GM23338 (cell line): ENCODE measurements around the gene PREB. TPM values are rescaled to one million over a fixed set of nuclear protein-coding genes. Genes with fewer than 3 reads are reported as not detected.

Source experiments
- ATAC-seq: fragments of 200-7000 bp; cut with Tn5 transposase; 3 replicates; pipeline ENCODE4 v1.9.1; 2020
- DNase-seq: peaks from one replicate; pipeline ENCODE4 v3.0.0-alpha.2; 2015; ENCODE audit warnings: low spot score
- H2AFZ ChIP-seq: fragments of 200-600 bp; sonication (generic); 2 replicates; pipeline ENCODE4 v1.8.0; 2016; ENCODE audit warnings: antibody characterized with exemption, mild to moderate bottlenecking, moderate library complexity
- H3F3A ChIP-seq: fragments of 200-600 bp; sonication (generic); replicated peaks from 2 replicates; pipeline ENCODE4 v1.8.0; 2017; ENCODE audit warnings: antibody characterized with exemption, mixed run types, low read depth
- H3K27ac ChIP-seq: fragments of 200-600 bp; sonication (generic); 2 replicates; pipeline ENCODE4 v1.6.1; 2016; ENCODE audit warnings: low read depth
- H3K27me3 ChIP-seq: fragments of 200-600 bp; sonication (generic); 2 replicates; pipeline ENCODE4 v1.8.0; 2016; ENCODE audit warnings: mild to moderate bottlenecking, mixed run types, moderate library complexity; ENCODE audit not compliant: insufficient read depth
- H3K36me3 ChIP-seq: fragments of 200-600 bp; sonication (generic); 2 replicates; pipeline ENCODE4 v1.8.0; 2016; ENCODE audit warnings: mild to moderate bottlenecking; ENCODE audit not compliant: insufficient read depth
- H3K4me1 ChIP-seq: fragments of 200-600 bp; sonication (generic); 2 replicates; pipeline ENCODE4 v1.8.0; 2016; ENCODE audit warnings: mild to moderate bottlenecking, moderate library complexity; ENCODE audit not compliant: insufficient read depth
- H3K4me2 ChIP-seq: fragments of 200-600 bp; sonication (generic); 2 replicates; pipeline ENCODE4 v1.7.1; 2017; ENCODE audit warnings: mixed run types
- H3K4me3 ChIP-seq: fragments of 200-600 bp; sonication (generic); 2 replicates; pipeline ENCODE4 v1.6.1; 2016; ENCODE audit warnings: mixed run types
- H3K79me2 ChIP-seq: fragments of 200-600 bp; sonication (generic); replicated peaks from 2 replicates; pipeline ENCODE4 v1.8.0; 2017; ENCODE audit warnings: mild to moderate bottlenecking; ENCODE audit not compliant: insufficient read depth
- H3K9me2 ChIP-seq: fragments of 200-600 bp; sonication (generic); 2 replicates; pipeline ENCODE4 v1.8.0; 2017; ENCODE audit not compliant: insufficient read depth
- H4K20me1 ChIP-seq: fragments of 200-600 bp; sonication (generic); replicated peaks from 2 replicates; pipeline ENCODE4 v1.8.0; 2017; ENCODE audit warnings: mild to moderate bottlenecking; ENCODE audit not compliant: insufficient read depth
- H3K27ac Mint-ChIP-seq: 2 replicates; pipeline ENCODE4 v1.8.0; 2020; ENCODE audit warnings: inconsistent platforms, mild to moderate bottlenecking, moderate library complexity, mixed read lengths
- H3K27me3 Mint-ChIP-seq: 3 replicates; pipeline ENCODE4 v1.8.0; 2022; ENCODE audit warnings: low read depth, mild to moderate bottlenecking, moderate library complexity, mixed read lengths, inconsistent platforms; ENCODE audit not compliant: insufficient read depth, poor library complexity
- H3K36me3 Mint-ChIP-seq: 3 replicates; pipeline ENCODE4 v1.8.0; 2021; ENCODE audit warnings: low read depth, mild to moderate bottlenecking, inconsistent platforms, moderate library complexity, mixed read lengths
- H3K4me1 Mint-ChIP-seq: 3 replicates; pipeline ENCODE4 v1.8.0; 2020; ENCODE audit warnings: mild to moderate bottlenecking, inconsistent platforms, mixed read lengths
- H3K4me3 Mint-ChIP-seq: 3 replicates; pipeline ENCODE4 v1.8.0; 2021; ENCODE audit warnings: moderate library complexity, mild to moderate bottlenecking, inconsistent platforms, mixed read lengths
- H3K9me3 Mint-ChIP-seq: 3 replicates; pipeline ENCODE4 v1.8.0; 2020; ENCODE audit warnings: moderate library complexity, mild to moderate bottlenecking, inconsistent platforms, mixed read lengths
- CREB1 ChIP-seq: fragments of 250-450 bp; sonication (Bioruptor Pico); IDR thresholded peaks from 2 replicates; pipeline ENCODE4 v1.5.0; 2020; ENCODE audit warnings: low read depth, mild to moderate bottlenecking, moderate library complexity
- CTCF ChIP-seq, 2 experiments: fragments of 200-600 bp in 1 of 2; sonication (generic) in 1 of 2; conservative IDR thresholded peaks; 2 replicates each; pipeline versions ENCODE4 v1.5.1 to v1.6.1; 2016 to 2017; ENCODE audit warnings: antibody characterized with exemption in 2 of 2, low read depth in 2 of 2, mild to moderate bottlenecking in 2 of 2, moderate library complexity in 1 of 2
- EZH2 ChIP-seq: fragments of 200-600 bp; sonication (generic); IDR thresholded peaks from one replicate; pipeline ENCODE4 v1.8.0; 2017; ENCODE audit warnings: antibody characterized with exemption, mild to moderate bottlenecking, low read depth; ENCODE audit not compliant: unreplicated experiment
- EZH2phosphoT487 ChIP-seq: fragments of 200-600 bp; sonication (generic); IDR thresholded peaks from one replicate; pipeline ENCODE4 v1.8.1; 2018; ENCODE audit warnings: antibody characterized with exemption; ENCODE audit not compliant: unreplicated experiment
- JUNB ChIP-seq: IDR thresholded peaks from one replicate; pipeline ENCODE4 v1.6.1; 2016; ENCODE audit warnings: antibody characterized with exemption; ENCODE audit not compliant: unreplicated experiment
- NANOG ChIP-seq: IDR thresholded peaks from 2 replicates; pipeline ENCODE4 v1.6.1; 2016; ENCODE audit warnings: antibody characterized with exemption, borderline replicate concordance
- POLR2AphosphoS5 ChIP-seq: IDR thresholded peaks from 2 replicates; pipeline ENCODE4 v1.6.1; 2016; ENCODE audit warnings: antibody characterized with exemption, low read depth
- REST ChIP-seq: IDR thresholded peaks from one replicate; pipeline ENCODE4 v1.6.1; 2018; ENCODE audit warnings: antibody characterized with exemption; ENCODE audit not compliant: unreplicated experiment
- STAT1 ChIP-seq: IDR thresholded peaks from one replicate; pipeline ENCODE4 v1.6.1; 2016; ENCODE audit warnings: antibody characterized with exemption; ENCODE audit not compliant: unreplicated experiment
- ZNF114 ChIP-seq: fragments of 250-450 bp; sonication (Bioruptor Pico); IDR thresholded peaks from 2 replicates; pipeline ENCODE4 v1.5.0; 2020; ENCODE audit warnings: mild to moderate bottlenecking, moderate library complexity
- ZNF331 ChIP-seq: fragments of 250-450 bp; sonication (Bioruptor Pico); IDR thresholded peaks from 2 replicates; pipeline ENCODE4 v1.5.0; 2020; ENCODE audit warnings: low read depth, mild to moderate bottlenecking, moderate library complexity
- ZNF462 ChIP-seq: fragments of 250-450 bp; sonication (Bioruptor Pico); IDR thresholded peaks from 2 replicates; pipeline ENCODE4 v1.5.0; 2020; ENCODE audit warnings: mild to moderate bottlenecking, moderate library complexity
- polyA plus RNA-seq: library from polyadenylated mRNA; unstranded; fragments of >200 nt; fragmentation: Nextera tagmentation; extraction: Ambion mirVana; gene quantifications from 2 replicates; pipeline ENCODE4 v1.2.1, GENCODE V29; 2016
- total RNA-seq: library from RNA; depleted of rRNA; stranded (reverse); fragments of >200 nt; shearing (Covaris generic); gene quantifications from 2 replicates; pipeline ENCODE4 v1.2.3, GENCODE V29; 2014
- TF ChIP-seq, protein P1 (sequence below): IDR thresholded peaks from 2 replicates; pipeline ENCODE4 v1.6.1; 2016; ENCODE audit warnings: antibody characterized with exemption

The PREB gene
- total and polyA plus RNA-seq, 2 experiments from 2014 or later, result 41.2 to 79.7 TPM

GRCh38 chr2:27147935-27148334 lies 13.5 kb upstream of the PREB start:
- H3K27me3 Mint-ChIP-seq, result peaks cover 5% of the 10 kb centered on the region
- Histone ChIP-seq H3K4me1 (no peaks in the 10 kb centered on the region), H3K79me2 (no peaks in the 10 kb centered on the region), H3K27ac (no peak overlapping the region), H3F3A (no peaks in the 10 kb centered on the region), H2AFZ (no peak overlapping the region), H3K4me2 (no peak overlapping the region), H3K36me3 (no peaks in the 10 kb centered on the region), H3K9me2 (no peaks in the 10 kb centered on the region), H3K4me3 (no peak overlapping the region), H4K20me1 (no peaks in the 10 kb centered on the region), H3K27me3 (no peaks in the 10 kb centered on the region)
- DNase-seq (no peak), ATAC-seq (no peak)
- H3K4me1 Mint-ChIP-seq, result no peaks in the 10 kb centered on the region
- no peak overlapping the region for H3K27ac Mint-ChIP-seq
- no peak overlapping the region for H3K4me3 Mint-ChIP-seq
- no peaks in the 10 kb centered on the region for H3K9me3 Mint-ChIP-seq
- no peak for TF ChIP-seq CREB1 (CRISPR knock-in tag)
- TF ChIP-seq, protein P1, sequence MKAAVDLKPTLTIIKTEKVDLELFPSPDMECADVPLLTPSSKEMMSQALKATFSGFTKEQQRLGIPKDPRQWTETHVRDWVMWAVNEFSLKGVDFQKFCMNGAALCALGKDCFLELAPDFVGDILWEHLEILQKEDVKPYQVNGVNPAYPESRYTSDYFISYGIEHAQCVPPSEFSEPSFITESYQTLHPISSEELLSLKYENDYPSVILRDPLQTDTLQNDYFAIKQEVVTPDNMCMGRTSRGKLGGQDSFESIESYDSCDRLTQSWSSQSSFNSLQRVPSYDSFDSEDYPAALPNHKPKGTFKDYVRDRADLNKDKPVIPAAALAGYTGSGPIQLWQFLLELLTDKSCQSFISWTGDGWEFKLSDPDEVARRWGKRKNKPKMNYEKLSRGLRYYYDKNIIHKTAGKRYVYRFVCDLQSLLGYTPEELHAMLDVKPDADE, result no peak
- no peak for TF ChIP-seq REST
- TF ChIP-seq ZNF331 (CRISPR knock-in tag), result no peak
- TF ChIP-seq CTCF (conservative IDR thresholded peaks at IDR 0.05; ENCODE audit: low read depth in 2 of 2), result no peak
- TF ChIP-seq NANOG, result no peak
- no peak for TF ChIP-seq EZH2phosphoT487
- TF ChIP-seq ZNF114, result no peak
- no peak for TF ChIP-seq EZH2
- TF ChIP-seq ZNF462 (CRISPR knock-in tag), result no peak
- TF ChIP-seq JUNB, result no peak
- no peak for TF ChIP-seq POLR2AphosphoS5
- TF ChIP-seq STAT1, result no peak
- H3K36me3 Mint-ChIP-seq, result no peaks in the 10 kb centered on the region
